Right cardiac atrium (tissue), 5 donors: ENCODE results near the gene SH2D1B. TPM values are rescaled to one million over a fixed set of nuclear protein-coding genes. Genes with fewer than 3 reads are reported as not detected.

Experiments used
- ATAC-seq, 2 donors: fragments of 200-7000 bp; cut with Tn5 transposase; one replicate each; pipeline versions ENCODE4 v1.8.0 to v1.9.1; 2020; ENCODE audit warnings: moderate library complexity in 2 of 2, mild to moderate bottlenecking in 1 of 2
- DNase-seq, 3 donors: peaks; one replicate each; pipeline ENCODE4 v3.0.0-alpha.2; 2020
- H3K27ac ChIP-seq: one replicate; pipeline ENCODE4 v1.5.1; 2013; ENCODE audit warnings: mild to moderate bottlenecking, low read length, control low read depth, moderate library complexity
- H3K27me3 ChIP-seq: one replicate; pipeline ENCODE4 v1.6.1; 2013; ENCODE audit not compliant: control insufficient read depth, insufficient read depth
- H3K4me1 ChIP-seq: one replicate; pipeline ENCODE4 v1.6.1; 2013; ENCODE audit warnings: low read length; ENCODE audit not compliant: control insufficient read depth, insufficient read depth
- H3K4me3 ChIP-seq: one replicate; pipeline ENCODE4 v1.5.1; 2013; ENCODE audit warnings: low read length, control low read depth
- H3K9me3 ChIP-seq: one replicate; pipeline ENCODE4 v1.6.1; 2013; ENCODE audit warnings: low read length; ENCODE audit not compliant: control insufficient read depth
- WGBS: extraction: QIAGEN DNeasy Blood & Tissue Kit; methylation state at CpG from one replicate; pipeline ENCODE4 v1.1.7; 2013; 5-methylcytosine and 5-hydroxymethylcytosine counted together
- intact Hi-C, 4 donors: fragments of 100-400 bp; cut with DNase I; formaldehyde crosslinking; loops; one replicate each; pipeline versions ENCODE4 v1.11.0 to v1.14.0; 2022 to 2023
- polyA plus RNA-seq: library from polyadenylated mRNA; stranded (reverse); fragments of 200-250 nt; gene quantifications from one replicate; pipeline ENCODE4 v1.2.3, GENCODE V29; 2013
- total RNA-seq, 4 donors: library from RNA; stranded (reverse); fragmentation: NEBNext Ultra II Directional; extraction: Animal tissue kit (Norgen Biotek cat#: 25700); gene quantifications; one replicate each; pipeline ENCODE4 v1.2.1, GENCODE V29; 2021
- donor health status: healthy with polysubstance abuse.
- donor health status: DM: no; HTN: yes; CAD: no.
- donor health status: DM: no; HTN: no; CAD: no.
- donor health status: DM: no; HTN: yes; CAD: no; lungs with severe emphysema.
- donor health status: DM: yes; HTN: yes; CAD: no.

Gene SH2D1B
- total and polyA plus RNA-seq, 5 donors, result 0.05 to 0.35 (median 0.11) TPM; not detected in 2

- H3K4me3 ChIP-seq, result no peak overlapping the region
- H3K27me3 ChIP-seq, result no peaks in the 10 kb centered on the region
- no peaks in the 10 kb centered on the region for H3K4me1 ChIP-seq
- DNase-seq (no peak), ATAC-seq (no peak)
- intact Hi-C loops, result loop anchor here in 1 of 4 donors (10.0 kb wide), 1 partner anchor 344 kb away; no protein-coding TSS in a partner anchor
- no peaks in the 10 kb centered on the region for H3K9me3 ChIP-seq
- WGBS, result 81% methylated on average over 8 of the region's 8 CpGs
- no peak overlapping the region for H3K27ac ChIP-seq
Observed at GRCh38 chr1:162398999-162399580, 12.8 kb downstream of the SH2D1B start.

- DNase-seq, result no peak
- intact Hi-C loops, result loop anchor here in 1 of 4 donors (10.0 kb wide), 1 partner anchor 343 kb away; no protein-coding TSS in a partner anchor
- Histone ChIP-seq H3K4me1 (no peaks in the 10 kb centered on the region), H3K27me3 (no peaks in the 10 kb centered on the region), H3K4me3 (no peak overlapping the region), H3K9me3 (no peaks in the 10 kb centered on the region), H3K27ac (no peak overlapping the region)
- ATAC-seq, result peak in 1 of 2 donors; percentile 11
- 49% methylated on average over 3 of the region's 3 CpGs for WGBS
Observed at GRCh38 chr1:162397943-162398560, 13.9 kb downstream of the SH2D1B start.

- intact Hi-C loops, result loop anchor here in 1 of 4 donors (10.0 kb wide), 1 partner anchor 342 kb away; no protein-coding TSS in a partner anchor
- ATAC-seq (no peak), DNase-seq (no peak)
- Histone ChIP-seq H3K4me3 (no peak overlapping the region), H3K4me1 (no peaks in the 10 kb centered on the region), H3K27me3 (no peaks in the 10 kb centered on the region), H3K27ac (no peak overlapping the region), H3K9me3 (no peaks in the 10 kb centered on the region)
- WGBS, result 75% methylated on average over 3 of the region's 3 CpGs
Observed at GRCh38 chr1:162397039-162397448, 14.9 kb downstream of the SH2D1B start.

- Histone ChIP-seq H3K9me3 (no peaks in the 10 kb centered on the region), H3K27ac (no peak overlapping the region), H3K4me3 (no peak overlapping the region), H3K4me1 (no peaks in the 10 kb centered on the region), H3K27me3 (no peaks in the 10 kb centered on the region)
- WGBS, result 82% methylated on average over 3 of the region's 3 CpGs
- ATAC-seq, result no peak
- intact Hi-C loops, result loop anchor here in 1 of 4 donors (10.0 kb wide), 1 partner anchor 342 kb away; no protein-coding TSS in a partner anchor
- DNase-seq, result no peak
Observed at GRCh38 chr1:162396201-162396906, 15.6 kb downstream of the SH2D1B start.

GRCh38 chr1:162391790-162392563 is 20.0 kb downstream of the SH2D1B start:
- ATAC-seq (no peak), DNase-seq (no peak)
- Histone ChIP-seq H3K27ac (no peak overlapping the region), H3K27me3 (no peaks in the 10 kb centered on the region), H3K4me3 (no peak overlapping the region), H3K9me3 (no peaks in the 10 kb centered on the region), H3K4me1 (no peaks in the 10 kb centered on the region)
- intact Hi-C loops, result loop anchor here in 3 of 4 donors (5.0 to 10.0 kb wide), 2 partner anchors 335 to 337 kb away; no protein-coding TSS in a partner anchor
- 38% methylated on average over 4 of the region's 4 CpGs for WGBS

GRCh38 chr1:162390396-162391185 is 21.3 kb downstream of the SH2D1B start:
- H3K9me3 ChIP-seq, result no peaks in the 10 kb centered on the region
- H3K4me1 ChIP-seq, result no peaks in the 10 kb centered on the region
- H3K4me3 ChIP-seq, result no peak overlapping the region
- H3K27me3 ChIP-seq, result no peaks in the 10 kb centered on the region
- no peak overlapping the region for H3K27ac ChIP-seq
- DNase-seq (no peak), ATAC-seq (no peak)
- intact Hi-C loops, result loop anchor here in 3 of 4 donors (5.0 to 10.0 kb wide), 2 partner anchors 333 to 336 kb away; no protein-coding TSS in a partner anchor
- 77% methylated on average over 15 of the region's 15 CpGs for WGBS

- Histone ChIP-seq H3K27me3 (no peaks in the 10 kb centered on the region), H3K27ac (no peak overlapping the region), H3K9me3 (no peaks in the 10 kb centered on the region), H3K4me1 (no peaks in the 10 kb centered on the region), H3K4me3 (no peak overlapping the region)
- no peak for DNase-seq
- ATAC-seq, result no peak
- 69% methylated on average over 9 of the region's 9 CpGs for WGBS
- intact Hi-C loops, result loop anchor here (5.0 to 10.0 kb wide), 2 partner anchors 333 to 335 kb away; no protein-coding TSS in a partner anchor
Observed at GRCh38 chr1:162389971-162390370, 22.0 kb downstream of the SH2D1B start.

- no peak overlapping the region for H3K4me3 ChIP-seq
- WGBS, result 56% methylated on average over 11 of the region's 11 CpGs
- intact Hi-C loops, result loop anchor here in 1 of 4 donors (5.0 kb wide), 1 partner anchor 332 kb away; no protein-coding TSS in a partner anchor
- H3K9me3 ChIP-seq, result no peaks in the 10 kb centered on the region
- H3K27ac ChIP-seq, result no peak overlapping the region
- no peaks in the 10 kb centered on the region for H3K4me1 ChIP-seq
- ATAC-seq, result peak in 1 of 2 donors; percentile 13
- no peak for DNase-seq
- H3K27me3 ChIP-seq, result no peaks in the 10 kb centered on the region
Observed at GRCh38 chr1:162389021-162389818, 22.7 kb downstream of the SH2D1B start.

GRCh38 chr1:162388615-162389014 is 23.3 kb downstream of the SH2D1B start:
- DNase-seq, result peak in 1 of 3 donors; percentile 61
- no peak overlapping the region for H3K27ac ChIP-seq
- intact Hi-C loops, result loop anchor here in 1 of 4 donors (5.0 kb wide), 1 partner anchor 331 kb away; no protein-coding TSS in a partner anchor
- H3K4me3 ChIP-seq, result no peak overlapping the region
- WGBS, result 94% methylated on average over 5 of the region's 5 CpGs
- no peaks in the 10 kb centered on the region for H3K27me3 ChIP-seq
- peak; percentile 73 to 79 for ATAC-seq
- H3K4me1 ChIP-seq, result no peaks in the 10 kb centered on the region
- no peaks in the 10 kb centered on the region for H3K9me3 ChIP-seq
